H1 (cell line): ENCODE results near the gene MYRF. TPM values are rescaled to one million over a fixed set of nuclear protein-coding genes. Genes with fewer than 3 reads are reported as not detected.
A peak's percentile ranks its signal among the peaks of the same experiment; 100 is the strongest.

Source experiments
- CTCF ChIA-PET: fragments of 300-600 bp; sonication (Branson Sonifier 250); formaldehyde crosslinking; loops from one replicate; lab custom pipeline; 2021; ENCODE audit not compliant: partially characterized antibody; lab: Charles Lee
- POLR2A ChIA-PET: fragments of 300-600 bp; sonication (Branson Sonifier 250); formaldehyde crosslinking; loops from one replicate; lab custom pipeline; 2021; ENCODE audit warnings: inconsistent platforms; ENCODE audit not compliant: partially characterized antibody; lab: Charles Lee
- DNase-seq, 2 experiments: peaks; one replicate each; pipeline versions ENCODE4 v3.0.0 to v3.0.0-alpha.2; 2010 to 2022; ENCODE audit warnings: low spot score in 2 of 2, low read depth in 1 of 2, mixed read lengths in 1 of 2
- FAIRE-seq: peaks from 2 replicates; lab custom pipeline; 2011; peaks lifted over from hg19 to GRCh38; lab: Jason Lieb, UNC
- H2AFZ ChIP-seq: 2 replicates; pipeline ENCODE4 v1.8.1; 2012; ENCODE audit warnings: low read length, inconsistent platforms
- H2AK5ac ChIP-seq: 2 replicates; pipeline ENCODE4 v1.6.1; 2013; ENCODE audit warnings: low read depth, low read length
- H2BK120ac ChIP-seq: replicated peaks from 2 replicates; pipeline ENCODE3; 2013; ENCODE audit warnings: low read depth, low read length, inconsistent platforms
- H2BK12ac ChIP-seq: 2 replicates; pipeline ENCODE4 v1.6.1; 2013; ENCODE audit warnings: low read depth, low read length
- H2BK15ac ChIP-seq: 2 replicates; pipeline ENCODE4 v1.6.1; 2013; ENCODE audit warnings: low read length
- H2BK20ac ChIP-seq: 2 replicates; pipeline ENCODE4 v1.6.1; 2013; ENCODE audit warnings: low read length
- H2BK5ac ChIP-seq: 2 replicates; pipeline ENCODE4 v1.6.1; 2013; ENCODE audit warnings: low read depth, low read length
- H3K14ac ChIP-seq: 2 replicates; pipeline ENCODE4 v1.6.1; 2013; ENCODE audit warnings: inconsistent platforms; ENCODE audit not compliant: insufficient read length
- H3K18ac ChIP-seq: 2 replicates; pipeline ENCODE4 v1.6.1; 2013; ENCODE audit warnings: low read length; ENCODE audit errors: extremely low read depth
- H3K23ac ChIP-seq: 2 replicates; pipeline ENCODE4 v1.6.1; 2013; ENCODE audit warnings: inconsistent platforms; ENCODE audit not compliant: insufficient read length
- H3K23me2 ChIP-seq: 2 replicates; pipeline ENCODE4 v1.6.1; 2013; ENCODE audit warnings: low read depth, low read length
- H3K27ac ChIP-seq: 2 replicates; pipeline ENCODE4 v1.6.1; 2011; ENCODE audit warnings: low read depth, low read length, inconsistent platforms
- H3K27me3 ChIP-seq, 4 experiments: replicated peaks in 1 of 4; 1 replicate in 1 of 4; 2 replicates in 3 of 4; pipeline versions ENCODE4 v1.6.1 to v1.8.1; 2011 to 2013; ENCODE audit warnings: low read length in 3 of 4, mild to moderate bottlenecking in 3 of 4, inconsistent platforms in 2 of 4, mixed read lengths in 2 of 4, moderate library complexity in 1 of 4; ENCODE audit not compliant: control insufficient read depth in 3 of 4, insufficient read depth in 3 of 4; ENCODE audit errors: extremely low read depth in 1 of 4
- H3K36me3 ChIP-seq, 4 experiments: 2 replicates each; pipeline versions ENCODE4 v1.6.1 to v1.8.1; 2011 to 2013; ENCODE audit warnings: mild to moderate bottlenecking in 4 of 4, low read length in 3 of 4, moderate library complexity in 2 of 4, control low read depth in 1 of 4, inconsistent platforms in 1 of 4; ENCODE audit not compliant: insufficient read depth in 4 of 4, control insufficient read depth in 2 of 4
- H3K4ac ChIP-seq: replicated peaks from 2 replicates; pipeline ENCODE3; 2013; ENCODE audit warnings: low read length, low read depth, mixed read lengths, inconsistent platforms; ENCODE audit not compliant: insufficient read length
- H3K4me1 ChIP-seq, 4 experiments: replicated peaks in 1 of 4; 1 replicate in 1 of 4; 2 replicates in 3 of 4; pipeline versions ENCODE4 v1.6.1 to v1.8.1; 2011 to 2013; ENCODE audit warnings: low read length in 3 of 4, inconsistent platforms in 2 of 4, mixed read lengths in 1 of 4; ENCODE audit not compliant: insufficient read depth in 4 of 4, control insufficient read depth in 3 of 4
- H3K4me2 ChIP-seq, 2 experiments: 2 replicates each; pipeline versions ENCODE4 v1.6.1 to v1.8.1; 2011 to 2013; ENCODE audit warnings: low read depth in 2 of 2, low read length in 2 of 2, control low read depth in 1 of 2, inconsistent platforms in 1 of 2, mild to moderate bottlenecking in 1 of 2; ENCODE audit not compliant: insufficient read depth in 1 of 2
- H3K4me3 ChIP-seq, 4 experiments: fragments of 200-600, 300-600 bp in 1 of 4; sonication (generic), shearing (Covaris generic), sonication (Bioruptor Twin) in 1 of 4; 2 replicates each; pipeline versions ENCODE4 v1.5.1 to v1.8.1; 2011 to 2016; ENCODE audit warnings: low read length in 4 of 4, low read depth in 3 of 4, control low read depth in 2 of 4, inconsistent platforms in 2 of 4, mild to moderate bottlenecking in 2 of 4, mixed read lengths in 1 of 4, moderate library complexity in 1 of 4; ENCODE audit not compliant: insufficient read depth in 2 of 4; ENCODE audit errors: extremely low read depth in 1 of 4
- H3K56ac ChIP-seq: replicated peaks from 2 replicates; pipeline ENCODE3; 2013; ENCODE audit warnings: low read depth, mild to moderate bottlenecking, mixed read lengths, low read length, inconsistent platforms; ENCODE audit not compliant: insufficient read length
- H3K79me1 ChIP-seq: 2 replicates; pipeline ENCODE4 v1.6.1; 2013; ENCODE audit warnings: low read depth, low read length, control low read depth
- H3K79me2 ChIP-seq, 2 experiments: 2 replicates each; pipeline versions ENCODE4 v1.6.1 to v1.8.1; 2012 to 2013; ENCODE audit warnings: low read length in 2 of 2, mild to moderate bottlenecking in 2 of 2, inconsistent platforms in 1 of 2; ENCODE audit not compliant: insufficient read depth in 2 of 2, control insufficient read depth in 1 of 2
- H3K9ac ChIP-seq, 4 experiments: replicated peaks in 1 of 4; 1 replicate in 1 of 4; 2 replicates in 3 of 4; pipeline versions ENCODE4 v1.6.1 to v1.8.1; 2011 to 2013; ENCODE audit warnings: low read depth in 3 of 4, low read length in 3 of 4, control low read depth in 2 of 4, mild to moderate bottlenecking in 2 of 4, moderate library complexity in 2 of 4, inconsistent platforms in 1 of 4; ENCODE audit errors: extremely low read depth in 1 of 4
- H3K9me3 ChIP-seq, 2 experiments: 2 replicates each; pipeline versions ENCODE4 v1.6.1 to v1.8.1; 2012 to 2013; ENCODE audit warnings: mild to moderate bottlenecking in 2 of 2, moderate library complexity in 2 of 2, control low read depth in 1 of 2, inconsistent platforms in 1 of 2, low read depth in 1 of 2, low read length in 1 of 2, mixed read lengths in 1 of 2; ENCODE audit not compliant: insufficient read depth in 2 of 2
- H4K20me1 ChIP-seq, 2 experiments: replicated peaks in 1 of 2; 2 replicates each; pipeline versions ENCODE3 to v1.8.1; 2011 to 2013; ENCODE audit warnings: inconsistent platforms in 2 of 2, low read length in 2 of 2, mild to moderate bottlenecking in 1 of 2; ENCODE audit not compliant: insufficient read depth in 2 of 2, control insufficient read depth in 1 of 2
- H4K5ac ChIP-seq: 2 replicates; pipeline ENCODE4 v1.6.1; 2013; ENCODE audit warnings: low read length, low read depth, mixed read lengths, inconsistent platforms; ENCODE audit not compliant: insufficient read length
- H4K8ac ChIP-seq: 2 replicates; pipeline ENCODE4 v1.8.0; 2013; ENCODE audit warnings: mild to moderate bottlenecking, moderate library complexity, low read length, inconsistent platforms; ENCODE audit not compliant: insufficient read depth; ENCODE audit errors: extremely low read depth
- H4K91ac ChIP-seq: replicated peaks from 2 replicates; pipeline ENCODE3; 2013; ENCODE audit warnings: low read length, mixed read lengths, inconsistent platforms; ENCODE audit not compliant: insufficient read length
- GABPA ChIP-seq: IDR thresholded peaks from 2 replicates; pipeline ENCODE4 v1.6.1; 2011; ENCODE audit warnings: mild to moderate bottlenecking, low read length, moderate library complexity, borderline replicate concordance; ENCODE audit not compliant: insufficient read depth
- GTF2F1 ChIP-seq: IDR thresholded peaks from 2 replicates; pipeline ENCODE4 v1.6.1; 2012; ENCODE audit warnings: low read depth, low read length, improper control_type of control experiment, borderline replicate concordance
- KDM4A ChIP-seq: IDR thresholded peaks from one replicate; pipeline ENCODE4 v1.7.1; 2012; ENCODE audit warnings: low read depth, mild to moderate bottlenecking, moderate library complexity, low read length, inconsistent platforms; ENCODE audit not compliant: severe bottlenecking
- MAFK ChIP-seq: IDR thresholded peaks from 2 replicates; pipeline ENCODE4 v1.6.1; 2012; ENCODE audit warnings: low read depth, mild to moderate bottlenecking, improper control_type of control experiment, low read length
- RXRA ChIP-seq: IDR thresholded peaks from 2 replicates; pipeline ENCODE4 v1.6.1; 2011; ENCODE audit warnings: low read depth, mild to moderate bottlenecking, low read length, moderate library complexity; ENCODE audit not compliant: insufficient read depth
- TAF7 ChIP-seq: optimal IDR thresholded peaks from 2 replicates; pipeline ENCODE3; 2011; ENCODE audit warnings: low read depth, mild to moderate bottlenecking, inconsistent platforms, low read length, moderate library complexity, borderline replicate concordance
- TBP ChIP-seq: IDR thresholded peaks from 2 replicates; pipeline ENCODE4 v1.6.1; 2011; ENCODE audit warnings: low read depth, low read length, improper control_type of control experiment
- USF2 ChIP-seq: IDR thresholded peaks from 2 replicates; pipeline ENCODE4 v1.6.1; 2011; ENCODE audit warnings: low read length, improper control_type of control experiment
- YY1 ChIP-seq: IDR thresholded peaks from 2 replicates; pipeline ENCODE4 v1.6.1; 2011; ENCODE audit warnings: low read depth, mild to moderate bottlenecking, low read length
- WGBS, 2 experiments: shearing (Covaris generic) in 1 of 2; methylation state at CpG; one replicate each; pipeline versions ENCODE4 v1.1.6 to v1.1.7; 2013 to 2015; ENCODE audit warnings: low lambda C conversion rate in 2 of 2, mixed read lengths in 2 of 2, inconsistent platforms in 1 of 2, low coverage in 1 of 2, missing lambda C conversion rate in 1 of 2; ENCODE audit not compliant: insufficient replicate concordance in 2 of 2, insufficient coverage in 1 of 2, insufficient read length in 1 of 2; ENCODE audit errors: extremely low coverage in 1 of 2, missing lambda C conversion rate in 1 of 2; 5-methylcytosine and 5-hydroxymethylcytosine counted together
- polyA plus RNA-seq, 7 experiments: library from polyadenylated mRNA; depleted of rRNA in 3 of 7; stranded (reverse) in 5 of 7; unstranded in 2 of 7; fragments of >200 nt in 5 of 7; fragments of 200-250 nt in 2 of 7; gene quantifications; 1 replicate in 5 of 7; 2 replicates in 1 of 7; 4 replicates in 1 of 7; pipeline versions ENCODE4 v1.2.1 to v1.2.3, GENCODE V29; 2011 to 2013; ENCODE audit warnings: missing spikeins in 2 of 7, mixed read lengths in 2 of 7
- total RNA-seq: library from RNA; stranded (reverse); fragmentation: NEBNext Ultra II Directional; extraction: Animal tissue kit (Norgen Biotek cat#: 25700); gene quantifications from 2 replicates; pipeline ENCODE4 v1.2.1, GENCODE V29; 2021

Gene MYRF
- total and polyA plus RNA-seq, 2 of the 8 experiments (the other 6 are each of a cell fraction or from before 2014, with no cell fraction given): 6.0 to 6.1 TPM

- ChIA-PET POLR2A (interaction anchor here (0.8 to 20.9 kb wide), 27 partner anchors 8 to 332 kb away, joined by 3 to 354 read pairs (median 6); partner anchors contain the start of genes FADS1, FADS2, FTH1 and MYRF), CTCF (interaction anchor here (0.6 to 10.5 kb wide), 11 partner anchors 12 to 664 kb away, joined by 3 to 168 read pairs (median 6); no protein-coding TSS in a partner anchor)
- peak within 1 kb of the TSS; percentile 98 for H4K5ac ChIP-seq
- no peak within 1 kb of the TSS for H3K23ac ChIP-seq
- no peak within 1 kb of the TSS; the same call in 1 of the 2 replicates for H2AK5ac ChIP-seq
- peaks cover 2% of the 10 kb centered on the region; the same call in 1 of the 2 replicates for H3K23me2 ChIP-seq
- H3K56ac ChIP-seq: peak within 1 kb of the TSS; percentile 96
- H4K8ac ChIP-seq: peak within 1 kb of the TSS; percentile 98
- peak within 1 kb of the TSS; percentile 100 for H3K27ac ChIP-seq
- H3K18ac ChIP-seq: peak within 1 kb of the TSS; percentile 100
- H3K4me1 ChIP-seq: peaks cover 0 to 4% (median 0%) of the 10 kb centered on the region in 4 experiments; a peak in 1 of 7 replicates
- peak within 1 kb of the TSS; percentile 57 for H3K4ac ChIP-seq
- peak within 1 kb of the TSS; percentile 88; the same call in 1 of the 2 replicates for H2BK20ac ChIP-seq
- H3K27me3 ChIP-seq: no peaks in the 10 kb centered on the region
- no peaks in the 10 kb centered on the region; the same call in 1 of the 2 replicates for H3K79me1 ChIP-seq
- 1% methylated on average over 60 of the region's 61 CpGs; no CpG with 5 or more reads in 1 of the 2 experiments for WGBS, 2 experiments
- peak within 1 kb of the TSS; percentile 90 to 100 (median 99) for H3K9ac ChIP-seq
- H2BK12ac ChIP-seq: peak within 1 kb of the TSS; percentile 100
- DNase-seq (peak; percentile 80 to 95), FAIRE-seq (no peak)
- H2AFZ ChIP-seq: peak within 1 kb of the TSS; percentile 98; the same call in 1 of the 2 replicates
- peaks cover 17 to 41% (median 33%) of the 10 kb centered on the region in 4 experiments; a peak in 7 of 8 replicates for H3K36me3 ChIP-seq
- H2BK15ac ChIP-seq: peak within 1 kb of the TSS; percentile 88; the same call in 1 of the 2 replicates
- H3K4me2 ChIP-seq: peak within 1 kb of the TSS; percentile 68 to 93
- H4K20me1 ChIP-seq: peaks cover 9 to 10% of the 10 kb centered on the region in 2 experiments
- H3K14ac ChIP-seq: no peak within 1 kb of the TSS
- peaks cover 8 to 53% of the 10 kb centered on the region in 2 experiments for H3K79me2 ChIP-seq
- no peaks in the 10 kb centered on the region for H3K9me3 ChIP-seq
- peak within 1 kb of the TSS; percentile 86 to 99 (median 98) for H3K4me3 ChIP-seq
- peak within 1 kb of the TSS; percentile 100 for H2BK5ac ChIP-seq
- peak within 1 kb of the TSS; percentile 94 for H2BK120ac ChIP-seq
- peak within 1 kb of the TSS; percentile 97 for H4K91ac ChIP-seq
- TF ChIP-seq GABPA: peak; percentile 95
- peak; percentile 77 for TF ChIP-seq YY1
- TF ChIP-seq TBP: peak; percentile 84
- TF ChIP-seq KDM4A: peak; percentile 71
- TF ChIP-seq RXRA: no peak
- TF ChIP-seq USF2: peak; percentile 96
- peak; percentile 30; the same call in 1 of the 2 replicates for TF ChIP-seq GTF2F1
- TF ChIP-seq TAF7: peak; percentile 72
- TF ChIP-seq MAFK: no peak
Observed at GRCh38 chr11:61792310-61793082, 40.1 kb downstream of the MYRF start, which contains the start of the genes FEN1 and TMEM258. Gene FEN1 (plus strand): TSS chr11:61792911. CDS start chr11:61795362, 2,451 bp downstream. Gene TMEM258 (minus strand): TSS chr11:61792599. CDS start chr11:61792558, 41 bp downstream.
